K562 (cell line): ENCODE results near the gene FAM174C. TPM values are rescaled to one million over a fixed set of nuclear protein-coding genes. Genes with fewer than 3 reads are reported as not detected.

Experiments
- CHD7 ChIP-seq: fragments of 200-600 bp; sonication (generic); IDR thresholded peaks from one replicate; pipeline ENCODE4 v1.6.1; 2012; ENCODE audit warnings: mild to moderate bottlenecking, low read depth, low read length, inconsistent platforms
- GABPB1 ChIP-seq: sonication (generic); formaldehyde crosslinking; IDR thresholded peaks from 2 replicates; pipeline ENCODE4 v1.8.0; 2022; ENCODE audit warnings: mild to moderate bottlenecking, missing genetic modification reagents
- NCOR1 ChIP-seq: fragments of 450-650 bp; IDR thresholded peaks from 2 replicates; pipeline ENCODE4 v1.6.1; 2016; ENCODE audit warnings: mild to moderate bottlenecking, moderate library complexity
- NR2F6 ChIP-seq: fragments of 450-650 bp; formaldehyde crosslinking; IDR thresholded peaks from 2 replicates; pipeline ENCODE4 v1.4.0; 2020; ENCODE audit warnings: mild to moderate bottlenecking
- PHF20 ChIP-seq: fragments of 450-650 bp; IDR thresholded peaks from 2 replicates; pipeline ENCODE4 v1.6.1; 2018; ENCODE audit not compliant: partially characterized antibody
- RFX7 ChIP-seq: fragments of 250-450 bp; sonication (Bioruptor Pico); IDR thresholded peaks from 2 replicates; pipeline ENCODE4 v1.5.1; 2021; ENCODE audit warnings: mild to moderate bottlenecking
- SMAD3 ChIP-seq: fragments of 450-650 bp; formaldehyde crosslinking; conservative IDR thresholded peaks from 2 replicates; pipeline ENCODE4 v1.4.0; 2020; ENCODE audit warnings: mild to moderate bottlenecking
- TBL1XR1 ChIP-seq, 2 experiments: IDR thresholded peaks; 2 replicates each; pipeline ENCODE4 v1.6.1; 2012; ENCODE audit warnings: improper control_type of control experiment in 2 of 2, low read length in 2 of 2, mild to moderate bottlenecking in 1 of 2
- USF2 ChIP-seq: sonication (generic); formaldehyde crosslinking; IDR thresholded peaks from 2 replicates; pipeline ENCODE4 v1.5.0; 2020; ENCODE audit warnings: missing genetic modification reagents
- XRCC5 ChIP-seq: fragments of 200-400 bp; formaldehyde crosslinking; IDR thresholded peaks from 2 replicates; pipeline ENCODE4 v1.6.1; 2017; ENCODE audit warnings: low read depth, mild to moderate bottlenecking, low read length
- ZBTB12 ChIP-seq: fragments of 250-450 bp; sonication (Bioruptor Pico); IDR thresholded peaks from 2 replicates; pipeline ENCODE4 v1.4.0; 2020
- ZFPM2 ChIP-seq: fragments of 250-450 bp; sonication (Bioruptor Pico); IDR thresholded peaks from 2 replicates; pipeline ENCODE4 v1.5.1; 2022; ENCODE audit warnings: mild to moderate bottlenecking
- ZNF12 ChIP-seq: sonication (generic); formaldehyde crosslinking; IDR thresholded peaks from 2 replicates; pipeline ENCODE4 v1.4.0; 2020; ENCODE audit warnings: mild to moderate bottlenecking, missing genetic modification reagents
- ZNF24 ChIP-seq: fragments of 450-650 bp; IDR thresholded peaks from 2 replicates; pipeline ENCODE4 v1.6.1; 2016
- ZNF263 ChIP-seq: sonication (generic); formaldehyde crosslinking; IDR thresholded peaks from 2 replicates; pipeline ENCODE4 v1.8.0; 2022; ENCODE audit warnings: mild to moderate bottlenecking, missing genetic modification reagents, borderline replicate concordance
- ZNF324 ChIP-seq: fragments of 250-450 bp; sonication (Bioruptor Pico); IDR thresholded peaks from 2 replicates; pipeline ENCODE4 v1.4.0; 2020; ENCODE audit warnings: mild to moderate bottlenecking
- polyA plus RNA-seq, 8 experiments: library from polyadenylated mRNA; depleted of rRNA in 4 of 8; stranded (reverse) in 5 of 8; unstranded in 3 of 8; fragments of >200 nt; fragmentation: Nextera tagmentation in 2 of 8; fragmentation: Illumina TruSeq in 1 of 8; extraction: Ambion mirVana in 2 of 8; extraction: Trizol in 1 of 8; gene quantifications; 2 replicates each; pipeline versions ENCODE4 v1.2.1 to v1.2.3, GENCODE V29; 2011 to 2014; ENCODE audit warnings: inconsistent platforms in 1 of 8, missing spikeins in 1 of 8
- total RNA-seq, 7 experiments: library from RNA; depleted of rRNA in 6 of 7; stranded (reverse); fragments of >200 nt in 6 of 7; fragmentation: Illumina TruSeq in 2 of 7; extraction: Trizol in 2 of 7; gene quantifications; 2 replicates each; pipeline versions ENCODE4 v1.2.1 to v1.2.3, GENCODE V29; 2011 to 2021; ENCODE audit warnings: low replicate concordance in 1 of 7

The FAM174C gene
- total and polyA plus RNA-seq, 9 of the 15 experiments (the other 6 are each of a cell fraction or from before 2014, with no cell fraction given), result 0.66 to 89.6 (median 20.3) TPM

- TF ChIP-seq CHD7 (no peak), ZNF324 (CRISPR knock-in tag) (no peak), XRCC5 (no peak), SMAD3 (CRISPR knock-in tag) (no peak), ZBTB12 (CRISPR knock-in tag) (no peak), RFX7 (CRISPR knock-in tag) (no peak), NR2F6 (no peak), ZNF263 (CRISPR knock-in tag) (peak; percentile 82), USF2 (CRISPR knock-in tag) (peak; percentile 15; the same call in 1 of the 2 replicates), ZNF12 (CRISPR knock-in tag) (no peak), GABPB1 (CRISPR knock-in tag) (peak; percentile 51; the same call in 1 of the 2 replicates), NCOR1 (peak; percentile 29; the same call in 1 of the 2 replicates), ZFPM2 (peak; percentile 14; the same call in 1 of the 2 replicates), PHF20 (peak; percentile 27), ZNF24 (no peak), TBL1XR1 (IDR thresholded peaks at IDR 0.05; ENCODE audit: low read length in 2 of 2) (no peak)
Observed at GRCh38 chr19:1274081-1274851, 1.1 kb upstream of the FAM174C start (continued).
